Mesenchymal stem cell (in vitro differentiated cells and primary cell): ENCODE measurements around the gene COL13A1.
A peak's percentile ranks its signal among the peaks of the same experiment; 100 is the strongest.

Experiments
- DNase-seq: peaks from one replicate; pipeline ENCODE4 v3.0.0-alpha.2; 2013
- H2AFZ ChIP-seq: one replicate; pipeline ENCODE4 v1.6.1; 2013; ENCODE audit warnings: low read depth, mild to moderate bottlenecking, control low read depth, inconsistent platforms, low read length, moderate library complexity
- H2AK5ac ChIP-seq: 2 replicates; pipeline ENCODE4 v1.6.1; 2013; ENCODE audit warnings: low read length, moderate library complexity, mild to moderate bottlenecking, inconsistent platforms; ENCODE audit not compliant: severe bottlenecking
- H2BK120ac ChIP-seq: one replicate; pipeline ENCODE4 v1.6.1; 2013; ENCODE audit warnings: low read depth, mild to moderate bottlenecking, inconsistent platforms, low read length, moderate library complexity
- H2BK12ac ChIP-seq, 2 experiments: one replicate each; pipeline ENCODE4 v1.6.1; 2013; ENCODE audit warnings: inconsistent platforms in 2 of 2, low read length in 2 of 2, mild to moderate bottlenecking in 2 of 2, moderate library complexity in 2 of 2, control low read depth in 1 of 2
- H2BK15ac ChIP-seq: one replicate; pipeline ENCODE4 v1.6.1; 2013; ENCODE audit warnings: mild to moderate bottlenecking, low read depth, inconsistent platforms; ENCODE audit not compliant: poor library complexity, severe bottlenecking
- H2BK5ac ChIP-seq: 2 replicates; pipeline ENCODE4 v1.6.1; 2013; ENCODE audit warnings: low read depth, mild to moderate bottlenecking, low read length, control low read depth, inconsistent platforms; ENCODE audit not compliant: poor library complexity, severe bottlenecking
- H3K14ac ChIP-seq, 2 experiments: one replicate each; pipeline ENCODE4 v1.6.1; 2013; ENCODE audit warnings: inconsistent platforms in 2 of 2, low read length in 2 of 2, control low read depth in 1 of 2, mild to moderate bottlenecking in 1 of 2, moderate library complexity in 1 of 2
- H3K18ac ChIP-seq, 2 experiments: one replicate each; pipeline ENCODE4 v1.6.1; 2013; ENCODE audit warnings: inconsistent platforms in 2 of 2, low read length in 2 of 2, control low read depth in 1 of 2, low read depth in 1 of 2, mild to moderate bottlenecking in 1 of 2
- H3K23ac ChIP-seq, 2 experiments: one replicate each; pipeline ENCODE4 v1.6.1; 2013; ENCODE audit warnings: inconsistent platforms in 2 of 2, low read length in 2 of 2, mild to moderate bottlenecking in 2 of 2, moderate library complexity in 2 of 2, control low read depth in 1 of 2
- H3K27ac ChIP-seq: 2 replicates; pipeline ENCODE4 v1.5.1; 2013; ENCODE audit warnings: mild to moderate bottlenecking, moderate library complexity, low read length, control low read depth, inconsistent platforms; ENCODE audit not compliant: poor library complexity, severe bottlenecking
- H3K27me3 ChIP-seq, 2 experiments: 2 replicates each; pipeline versions ENCODE4 v1.6.1 to v1.7.0; 2013; ENCODE audit warnings: low read length in 2 of 2, mild to moderate bottlenecking in 2 of 2, moderate library complexity in 2 of 2, control low read depth in 1 of 2, inconsistent platforms in 1 of 2; ENCODE audit not compliant: control insufficient read depth in 1 of 2, insufficient read depth in 1 of 2
- H3K36me3 ChIP-seq, 2 experiments: 2 replicates each; pipeline versions ENCODE4 v1.6.1 to v1.7.0; 2013; ENCODE audit warnings: low read length in 2 of 2, control low read depth in 1 of 2, inconsistent platforms in 1 of 2, low read depth in 1 of 2, mild to moderate bottlenecking in 1 of 2; ENCODE audit not compliant: insufficient read depth in 2 of 2, control insufficient read depth in 1 of 2
- H3K4ac ChIP-seq, 2 experiments: one replicate each; pipeline ENCODE4 v1.6.1; 2013; ENCODE audit warnings: inconsistent platforms in 2 of 2, low read length in 2 of 2, mild to moderate bottlenecking in 2 of 2, moderate library complexity in 2 of 2, control low read depth in 1 of 2, low read depth in 1 of 2
- H3K4me1 ChIP-seq: 2 replicates; pipeline ENCODE4 v1.6.1; 2013; ENCODE audit warnings: low read depth, low read length, control low read depth; ENCODE audit not compliant: control insufficient read depth, insufficient read depth
- H3K4me2 ChIP-seq: 2 replicates; pipeline ENCODE4 v1.6.1; 2013; ENCODE audit warnings: low read length, mild to moderate bottlenecking, inconsistent platforms; ENCODE audit not compliant: poor library complexity, severe bottlenecking
- H3K4me3 ChIP-seq, 2 experiments: 2 replicates each; pipeline versions ENCODE4 v1.5.1 to v1.7.0; 2013; ENCODE audit warnings: low read length in 2 of 2, mild to moderate bottlenecking in 2 of 2, control low read depth in 1 of 2, low read depth in 1 of 2; ENCODE audit not compliant: insufficient read depth in 1 of 2
- H3K79me1 ChIP-seq: replicated peaks from 2 replicates; pipeline ENCODE4 v1.6.1; 2013; ENCODE audit warnings: mild to moderate bottlenecking, control low read depth, low read length, inconsistent platforms; ENCODE audit not compliant: poor library complexity, severe bottlenecking
- H3K9ac ChIP-seq: 2 replicates; pipeline ENCODE4 v1.7.0; 2013; ENCODE audit warnings: mild to moderate bottlenecking, low read length, moderate library complexity
- H3K9me3 ChIP-seq: 2 replicates; pipeline ENCODE4 v1.7.0; 2013; ENCODE audit warnings: mild to moderate bottlenecking, low read length; ENCODE audit not compliant: control insufficient read depth
- H4K8ac ChIP-seq: one replicate; pipeline ENCODE4 v1.6.1; 2013; ENCODE audit warnings: inconsistent platforms, mild to moderate bottlenecking, low read length, moderate library complexity
- H4K91ac ChIP-seq: one replicate; pipeline ENCODE4 v1.6.1; 2013; ENCODE audit warnings: mild to moderate bottlenecking, low read length, inconsistent platforms
- WGBS: methylation state at CpG from one replicate; pipeline ENCODE4 v1.1.7; 2013; ENCODE audit warnings: mixed read lengths; 5-methylcytosine and 5-hydroxymethylcytosine counted together

Gene COL13A1

DNA sequence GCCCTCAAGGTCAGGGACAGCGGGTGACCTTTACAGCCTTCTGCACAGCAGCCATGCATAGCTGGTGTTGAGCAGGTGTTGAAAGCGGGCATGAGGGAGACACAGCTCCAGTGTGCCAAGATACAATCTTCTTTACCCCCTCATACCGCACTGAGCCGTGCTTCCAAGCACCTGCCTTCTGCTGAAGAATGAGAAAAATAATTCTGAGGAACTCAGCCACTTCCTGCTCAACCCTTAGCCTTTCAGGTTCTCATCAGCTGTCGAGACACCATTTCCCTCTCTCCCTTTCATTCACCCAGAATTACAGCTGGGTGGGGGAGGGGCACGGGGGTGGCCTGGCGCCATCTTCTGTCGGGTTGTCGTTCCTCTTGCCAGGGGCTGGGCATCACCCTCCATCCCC, 58.6 kb downstream of the COL13A1 start:
- WGBS = 93% methylated on average over 9 of the region's 9 CpGs
- H3K27me3 ChIP-seq = no peaks in the 10 kb centered on the region

DNA sequence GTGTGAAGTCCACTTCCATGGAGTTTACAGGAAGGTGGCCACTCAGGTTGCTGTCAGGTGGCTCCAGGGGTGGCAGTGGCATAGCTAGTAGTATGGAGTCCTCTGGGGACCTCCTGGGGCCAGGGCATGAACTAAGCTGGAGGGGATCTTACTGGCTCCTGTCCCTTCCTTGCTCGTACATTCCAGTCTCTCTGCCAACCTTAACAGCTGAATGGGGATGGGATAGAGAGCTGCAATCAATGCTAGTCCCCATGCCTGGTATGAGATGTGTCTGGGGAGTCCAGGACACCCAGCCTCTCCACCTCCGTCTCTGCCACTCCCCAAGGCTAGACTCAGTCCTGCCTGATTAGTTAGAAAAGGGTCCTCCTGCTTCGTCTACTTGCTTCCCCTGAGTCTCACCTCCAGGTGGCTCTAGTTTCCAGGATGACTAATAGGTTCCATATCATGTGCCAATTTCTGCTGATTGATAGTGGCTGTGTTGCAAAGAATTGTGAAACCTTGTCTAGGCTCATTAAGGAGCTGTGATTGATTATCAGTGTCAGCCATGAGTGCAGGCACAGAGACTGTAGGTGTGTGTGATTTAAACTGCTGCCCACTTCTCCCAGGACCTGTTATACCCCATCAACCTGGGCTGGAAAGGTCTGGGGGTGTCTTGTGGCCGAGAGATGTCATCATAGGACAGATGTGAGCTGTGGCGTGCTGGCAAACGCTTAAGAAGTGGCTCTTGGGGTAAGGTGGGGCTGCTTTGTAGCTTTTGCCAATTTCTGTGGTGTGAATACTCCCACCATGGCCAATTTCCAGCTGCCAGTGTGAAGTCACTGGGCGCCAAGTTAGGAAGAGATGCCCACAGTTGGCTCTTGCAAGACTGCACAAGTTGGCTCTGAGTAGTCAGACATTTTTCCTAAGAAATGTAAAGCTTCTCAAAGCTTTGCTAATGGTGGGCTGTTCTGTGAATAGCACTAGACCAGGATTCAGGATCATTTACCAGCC, 59.8 kb downstream of the COL13A1 start:
- Histone ChIP-seq H2AK5ac (peak overlapping the region; percentile 4), H2BK15ac (no peak overlapping the region), H3K27me3 (no peaks in the 10 kb centered on the region), H3K4ac (peak overlapping the region in 1 of 2 experiments; percentile 13), H3K14ac (no peak overlapping the region), H2BK12ac (no peak overlapping the region), H3K27ac (no peak overlapping the region), H4K8ac (no peak overlapping the region), H2BK5ac (no peak overlapping the region), H3K18ac (peak overlapping the region in 1 of 2 experiments; percentile 4), H3K9me3 (no peaks in the 10 kb centered on the region), H3K4me1 (peaks cover 42% of the 10 kb centered on the region), H3K36me3 (no peaks in the 10 kb centered on the region), H3K23ac (no peak overlapping the region), H3K79me1 (peaks cover 20% of the 10 kb centered on the region), H4K91ac (no peak overlapping the region), H2BK120ac (no peak overlapping the region), H2AFZ (no peak overlapping the region), H3K4me2 (no peak overlapping the region), H3K9ac (no peak overlapping the region), H3K4me3 (no peak overlapping the region)
- 72% methylated on average over 7 of the region's 7 CpGs for WGBS
- peak; percentile 86 for DNase-seq

More for the DNA sequence above, 58.6 kb downstream of the COL13A1 start:
- H2AK5ac ChIP-seq = no peak overlapping the region
- no peaks in the 10 kb centered on the region for H3K36me3 ChIP-seq
- no peak overlapping the region for H3K14ac ChIP-seq
- no peak overlapping the region for H2BK15ac ChIP-seq
- H4K91ac ChIP-seq = no peak overlapping the region
- H3K23ac ChIP-seq = no peak overlapping the region
- no peak overlapping the region for H2BK5ac ChIP-seq
- no peak overlapping the region for H2AFZ ChIP-seq
- no peak overlapping the region for H3K27ac ChIP-seq
- no peak overlapping the region for H2BK120ac ChIP-seq
- no peaks in the 10 kb centered on the region for H3K9me3 ChIP-seq
- H4K8ac ChIP-seq = no peak overlapping the region
- H2BK12ac ChIP-seq = no peak overlapping the region
- peaks cover 36% of the 10 kb centered on the region for H3K4me1 ChIP-seq
- H3K4me2 ChIP-seq = no peak overlapping the region
- no peak for DNase-seq
- no peak overlapping the region for H3K18ac ChIP-seq
- H3K79me1 ChIP-seq = peaks cover 22% of the 10 kb centered on the region
- H3K4ac ChIP-seq = no peak overlapping the region
- H3K9ac ChIP-seq = no peak overlapping the region
- H3K4me3 ChIP-seq = no peak overlapping the region

DNA sequence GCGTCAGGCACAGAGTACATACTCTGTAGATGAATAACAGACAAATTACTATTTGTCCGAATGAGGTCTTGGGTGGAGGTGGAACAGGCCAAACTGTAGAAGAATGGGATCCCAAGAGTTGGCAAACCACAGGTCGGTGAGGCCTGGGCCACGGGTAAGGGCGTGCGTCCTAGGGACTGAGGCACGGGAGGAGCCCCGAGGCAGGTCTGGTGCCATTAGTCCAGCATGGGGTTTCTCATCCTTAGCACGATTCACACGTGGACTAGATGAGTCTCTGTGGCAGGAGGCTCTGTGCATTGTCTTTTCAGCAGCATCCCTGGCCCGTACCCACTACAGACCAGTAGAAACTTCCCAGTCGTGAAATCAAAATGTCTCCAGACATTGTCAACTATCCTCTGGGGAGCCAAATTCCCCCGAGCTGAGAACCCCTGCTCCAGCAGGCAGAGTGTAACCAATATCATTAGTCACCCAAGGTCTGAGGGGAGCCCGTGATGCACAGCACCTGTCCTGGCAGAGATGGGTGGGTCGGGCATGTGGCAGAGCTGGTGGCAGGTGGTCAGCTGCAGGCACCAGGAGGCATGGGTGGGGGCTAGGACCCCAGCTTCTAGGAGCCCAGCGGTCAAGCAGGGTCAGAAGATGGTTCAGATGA, 61.3 kb downstream of the COL13A1 start:
- H3K9me3 ChIP-seq = no peaks in the 10 kb centered on the region
- H3K27me3 ChIP-seq = no peaks in the 10 kb centered on the region
- peak overlapping the region; percentile 61 for H4K91ac ChIP-seq
- H3K4me3 ChIP-seq = no peak overlapping the region
- peaks cover 45% of the 10 kb centered on the region for H3K4me1 ChIP-seq
- peak overlapping the region; percentile 72 for H2AK5ac ChIP-seq
- no peak overlapping the region for H3K4me2 ChIP-seq
- peak overlapping the region in 1 of 2 experiments; percentile 68 for H3K14ac ChIP-seq
- H2AFZ ChIP-seq = no peak overlapping the region
- H3K27ac ChIP-seq = peak overlapping the region; percentile 83
- no peak overlapping the region for H3K4ac ChIP-seq
- no peak for DNase-seq
- H3K23ac ChIP-seq = no peak overlapping the region
- WGBS = 89% methylated on average over 16 of the region's 16 CpGs
- no peak overlapping the region for H4K8ac ChIP-seq
- H3K9ac ChIP-seq = peak overlapping the region; percentile 75
- H3K79me1 ChIP-seq = peaks cover 21% of the 10 kb centered on the region
- no peak overlapping the region for H2BK5ac ChIP-seq
- H3K18ac ChIP-seq = peak overlapping the region in 1 of 2 experiments; percentile 44
- H2BK12ac ChIP-seq = peak overlapping the region in 1 of 2 experiments; percentile 16
- no peak overlapping the region for H2BK120ac ChIP-seq
- H3K36me3 ChIP-seq = no peaks in the 10 kb centered on the region
- H2BK15ac ChIP-seq = peak overlapping the region; percentile 71

DNA sequence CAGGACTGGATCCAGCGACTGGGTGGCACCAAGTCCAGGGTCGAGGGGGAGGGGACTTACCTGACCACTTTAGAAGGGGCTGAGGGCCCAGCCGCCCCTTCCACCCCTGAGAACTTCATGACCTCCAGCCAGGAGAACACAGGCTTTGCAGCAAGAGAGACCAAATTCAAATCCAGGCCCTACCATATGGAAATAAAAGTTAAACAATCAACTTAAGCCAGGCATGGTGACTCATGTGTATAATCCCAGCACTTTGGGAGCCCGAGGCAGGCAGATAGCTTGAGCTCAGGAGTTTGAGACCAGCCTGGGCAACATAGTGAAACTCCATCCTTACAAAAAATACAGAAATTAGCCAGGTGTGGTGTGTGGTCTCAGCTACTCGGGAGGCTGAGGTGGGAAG, 61.9 kb downstream of the COL13A1 start:
- H3K27ac ChIP-seq = peak overlapping the region; percentile 83
- no peaks in the 10 kb centered on the region for H3K9me3 ChIP-seq
- no peaks in the 10 kb centered on the region for H3K27me3 ChIP-seq
- H2AK5ac ChIP-seq = peak overlapping the region; percentile 72
- WGBS = 51% methylated on average over 4 of the region's 5 CpGs
- H3K14ac ChIP-seq = no peak overlapping the region
- H3K4me1 ChIP-seq = peaks cover 45% of the 10 kb centered on the region
- no peak overlapping the region for H2BK120ac ChIP-seq
- no peak overlapping the region for H3K23ac ChIP-seq
- no peak overlapping the region for H4K91ac ChIP-seq
- no peak overlapping the region for H2AFZ ChIP-seq
- H3K4me3 ChIP-seq = no peak overlapping the region
- no peaks in the 10 kb centered on the region for H3K36me3 ChIP-seq
- no peak overlapping the region for H2BK5ac ChIP-seq
- DNase-seq = peak; percentile 66
- H2BK15ac ChIP-seq = peak overlapping the region; percentile 35
- H3K18ac ChIP-seq = peak overlapping the region in 1 of 2 experiments; percentile 44
- no peak overlapping the region for H3K4ac ChIP-seq
- no peak overlapping the region for H4K8ac ChIP-seq
- H3K79me1 ChIP-seq = peaks cover 21% of the 10 kb centered on the region
- H3K4me2 ChIP-seq = no peak overlapping the region
- peak overlapping the region in 1 of 2 experiments; percentile 4 for H2BK12ac ChIP-seq
- peak overlapping the region; percentile 75 for H3K9ac ChIP-seq
